Activated naive CD8-positive, alpha-beta T cell treated with anti-CD3 and anti-CD28 coated beads, Interleukin-2, amount 50 U/mL, for 24 hours (primary cell): ENCODE measurements around the gene CHKA.

Source experiments
- ATAC-seq: fragments of 150-1000 bp; cut with Tn5 transposase; one replicate; pipeline ENCODE4 v1.10.0; 2021
- DNase-seq: peaks from one replicate; pipeline ENCODE4 v3.0.0; 2021
- H3K27ac Mint-ChIP-seq: one replicate; pipeline ENCODE4 v1.8.0; 2021; ENCODE audit warnings: mild to moderate bottlenecking, mixed read lengths
- H3K27me3 Mint-ChIP-seq: one replicate; pipeline ENCODE4 v1.8.0; 2021; ENCODE audit warnings: mixed read lengths
- H3K36me3 Mint-ChIP-seq: one replicate; pipeline ENCODE4 v1.8.0; 2021; ENCODE audit warnings: low read depth, mixed read lengths
- H3K4me1 Mint-ChIP-seq: one replicate; pipeline ENCODE4 v1.8.0; 2021; ENCODE audit warnings: mixed read lengths
- H3K4me3 Mint-ChIP-seq: one replicate; pipeline ENCODE4 v1.8.0; 2021; ENCODE audit warnings: mild to moderate bottlenecking, moderate library complexity, mixed read lengths
- H3K9me3 Mint-ChIP-seq: one replicate; pipeline ENCODE4 v1.8.0; 2021; ENCODE audit warnings: mixed read lengths

The CHKA gene

GRCh38 chr11:68148879-68149278 lies 27.7 kb upstream of the CHKA start:
- H3K27me3 Mint-ChIP-seq = no peaks in the 10 kb centered on the region
- H3K36me3 Mint-ChIP-seq = no peaks in the 10 kb centered on the region
- ATAC-seq = no peak
- no peaks in the 10 kb centered on the region for H3K9me3 Mint-ChIP-seq
- H3K4me3 Mint-ChIP-seq = no peak overlapping the region
- H3K4me1 Mint-ChIP-seq = peaks cover 2% of the 10 kb centered on the region
- no peak overlapping the region for H3K27ac Mint-ChIP-seq
- no peak for DNase-seq

GRCh38 chr11:68148071-68148805 lies 27.1 kb upstream of the CHKA start:
- ATAC-seq = no peak
- Mint-ChIP-seq H3K4me1 (peaks cover 4% of the 10 kb centered on the region), H3K27ac (no peak overlapping the region), H3K9me3 (no peaks in the 10 kb centered on the region), H3K4me3 (no peak overlapping the region), H3K27me3 (no peaks in the 10 kb centered on the region), H3K36me3 (no peaks in the 10 kb centered on the region)
- no peak for DNase-seq

GRCh38 chr11:68146704-68147474 lies 25.7 kb upstream of the CHKA start:
- H3K27ac Mint-ChIP-seq = no peak overlapping the region
- no peaks in the 10 kb centered on the region for H3K36me3 Mint-ChIP-seq
- no peaks in the 10 kb centered on the region for H3K27me3 Mint-ChIP-seq
- peaks cover 10% of the 10 kb centered on the region for H3K4me1 Mint-ChIP-seq
- no peaks in the 10 kb centered on the region for H3K9me3 Mint-ChIP-seq
- no peak overlapping the region for H3K4me3 Mint-ChIP-seq
- no peak for ATAC-seq
- no peak for DNase-seq

GRCh38 chr11:68146010-68146540 lies 24.9 kb upstream of the CHKA start:
- H3K9me3 Mint-ChIP-seq = no peaks in the 10 kb centered on the region
- ATAC-seq (no peak), DNase-seq (no peak)
- no peaks in the 10 kb centered on the region for H3K27me3 Mint-ChIP-seq
- no peak overlapping the region for H3K4me3 Mint-ChIP-seq
- no peaks in the 10 kb centered on the region for H3K36me3 Mint-ChIP-seq
- H3K4me1 Mint-ChIP-seq = peaks cover 16% of the 10 kb centered on the region
- no peak overlapping the region for H3K27ac Mint-ChIP-seq

GRCh38 chr11:68145120-68145866 lies 24.1 kb upstream of the CHKA start:
- Mint-ChIP-seq H3K9me3 (no peaks in the 10 kb centered on the region), H3K4me3 (no peak overlapping the region), H3K36me3 (no peaks in the 10 kb centered on the region), H3K4me1 (peaks cover 18% of the 10 kb centered on the region), H3K27me3 (no peaks in the 10 kb centered on the region), H3K27ac (no peak overlapping the region)
- DNase-seq (no peak), ATAC-seq (no peak)

GRCh38 chr11:68143310-68143689 lies 22.1 kb upstream of the CHKA start:
- DNase-seq (no peak), ATAC-seq (no peak)
- H3K36me3 Mint-ChIP-seq = no peaks in the 10 kb centered on the region
- peaks cover 18% of the 10 kb centered on the region for H3K4me1 Mint-ChIP-seq
- no peak overlapping the region for H3K27ac Mint-ChIP-seq
- H3K27me3 Mint-ChIP-seq = peaks cover under 1% of the 10 kb centered on the region
- no peak overlapping the region for H3K4me3 Mint-ChIP-seq
- no peaks in the 10 kb centered on the region for H3K9me3 Mint-ChIP-seq

- peaks cover 18% of the 10 kb centered on the region for H3K4me1 Mint-ChIP-seq
- H3K4me3 Mint-ChIP-seq = no peak overlapping the region
- no peaks in the 10 kb centered on the region for H3K9me3 Mint-ChIP-seq
- DNase-seq (no peak), ATAC-seq (peak; percentile 15)
- H3K27me3 Mint-ChIP-seq = peaks cover 2% of the 10 kb centered on the region
- H3K36me3 Mint-ChIP-seq = no peaks in the 10 kb centered on the region
- H3K27ac Mint-ChIP-seq = peak overlapping the region; percentile 49
These were observed 21.5 kb upstream of the CHKA start for GRCh38 chr11:68142441-68143309.

- H3K9me3 Mint-ChIP-seq = no peaks in the 10 kb centered on the region
- peak; percentile 96 for ATAC-seq
- peaks cover 18% of the 10 kb centered on the region for H3K4me1 Mint-ChIP-seq
- peak overlapping the region; percentile 34 for H3K4me3 Mint-ChIP-seq
- H3K27me3 Mint-ChIP-seq = peaks cover 2% of the 10 kb centered on the region
- H3K36me3 Mint-ChIP-seq = no peaks in the 10 kb centered on the region
- H3K27ac Mint-ChIP-seq = peak overlapping the region; percentile 73
- peak; percentile 75 for DNase-seq
These were observed 20.8 kb upstream of the CHKA start for GRCh38 chr11:68142028-68142412.

GRCh38 chr11:68141246-68142027 lies 20.2 kb upstream of the CHKA start:
- ATAC-seq = peak; percentile 10
- H3K4me1 Mint-ChIP-seq = peaks cover 18% of the 10 kb centered on the region
- no peaks in the 10 kb centered on the region for H3K9me3 Mint-ChIP-seq
- no peak for DNase-seq
- no peak overlapping the region for H3K4me3 Mint-ChIP-seq
- H3K36me3 Mint-ChIP-seq = no peaks in the 10 kb centered on the region
- peaks cover 2% of the 10 kb centered on the region for H3K27me3 Mint-ChIP-seq
- peak overlapping the region; percentile 73 for H3K27ac Mint-ChIP-seq

GRCh38 chr11:68140496-68141245 lies 19.5 kb upstream of the CHKA start:
- Mint-ChIP-seq H3K9me3 (no peaks in the 10 kb centered on the region), H3K27me3 (peaks cover 2% of the 10 kb centered on the region), H3K36me3 (no peaks in the 10 kb centered on the region), H3K27ac (no peak overlapping the region), H3K4me1 (peaks cover 18% of the 10 kb centered on the region), H3K4me3 (no peak overlapping the region)
- no peak for DNase-seq
- no peak for ATAC-seq

- Mint-ChIP-seq H3K4me1 (peaks cover 14% of the 10 kb centered on the region), H3K9me3 (no peaks in the 10 kb centered on the region), H3K36me3 (peaks cover 3% of the 10 kb centered on the region), H3K4me3 (no peak overlapping the region), H3K27me3 (peaks cover 2% of the 10 kb centered on the region), H3K27ac (no peak overlapping the region)
- DNase-seq = no peak
- no peak for ATAC-seq
These were observed 17.0 kb upstream of the CHKA start for GRCh38 chr11:68138237-68138636.

- DNase-seq (no peak), ATAC-seq (no peak)
- H3K27ac Mint-ChIP-seq = no peak overlapping the region
- H3K9me3 Mint-ChIP-seq = peaks cover 1% of the 10 kb centered on the region
- peaks cover 12% of the 10 kb centered on the region for H3K4me1 Mint-ChIP-seq
- peaks cover 2% of the 10 kb centered on the region for H3K27me3 Mint-ChIP-seq
- H3K4me3 Mint-ChIP-seq = no peak overlapping the region
- H3K36me3 Mint-ChIP-seq = peaks cover 3% of the 10 kb centered on the region
These were observed 16.6 kb upstream of the CHKA start for GRCh38 chr11:68137833-68138232.

GRCh38 chr11:68136866-68137265 lies 15.7 kb upstream of the CHKA start:
- peaks cover 10% of the 10 kb centered on the region for H3K9me3 Mint-ChIP-seq
- H3K4me1 Mint-ChIP-seq = peaks cover 8% of the 10 kb centered on the region
- H3K27me3 Mint-ChIP-seq = peaks cover 2% of the 10 kb centered on the region
- DNase-seq (no peak), ATAC-seq (no peak)
- peaks cover 10% of the 10 kb centered on the region for H3K36me3 Mint-ChIP-seq
- no peak overlapping the region for H3K27ac Mint-ChIP-seq
- H3K4me3 Mint-ChIP-seq = no peak overlapping the region
